KOPT-K1 (cell line): ENCODE data around the gene TRIM47.

Experiments
- H3K27ac ChIP-seq: fragments of 200-600 bp; sonication (generic); 2 replicates; pipeline ENCODE4 v1.5.1; 2016; ENCODE audit warnings: antibody characterized with exemption, mild to moderate bottlenecking, low read depth, low read length; ENCODE audit not compliant: poor library complexity, severe bottlenecking
- H3K36me3 ChIP-seq: fragments of 200-600 bp; sonication (generic); 2 replicates; pipeline ENCODE4 v1.5.1; 2017; ENCODE audit warnings: antibody characterized with exemption, mild to moderate bottlenecking, low read length, moderate library complexity; ENCODE audit not compliant: insufficient read depth
- H3K9me3 ChIP-seq: fragments of 200-600 bp; sonication (generic); 2 replicates; pipeline ENCODE4 v1.5.1; 2017; ENCODE audit warnings: antibody characterized with exemption, low read length, mild to moderate bottlenecking; ENCODE audit not compliant: insufficient read depth, poor library complexity, severe bottlenecking

TRIM47 gene, protein sequence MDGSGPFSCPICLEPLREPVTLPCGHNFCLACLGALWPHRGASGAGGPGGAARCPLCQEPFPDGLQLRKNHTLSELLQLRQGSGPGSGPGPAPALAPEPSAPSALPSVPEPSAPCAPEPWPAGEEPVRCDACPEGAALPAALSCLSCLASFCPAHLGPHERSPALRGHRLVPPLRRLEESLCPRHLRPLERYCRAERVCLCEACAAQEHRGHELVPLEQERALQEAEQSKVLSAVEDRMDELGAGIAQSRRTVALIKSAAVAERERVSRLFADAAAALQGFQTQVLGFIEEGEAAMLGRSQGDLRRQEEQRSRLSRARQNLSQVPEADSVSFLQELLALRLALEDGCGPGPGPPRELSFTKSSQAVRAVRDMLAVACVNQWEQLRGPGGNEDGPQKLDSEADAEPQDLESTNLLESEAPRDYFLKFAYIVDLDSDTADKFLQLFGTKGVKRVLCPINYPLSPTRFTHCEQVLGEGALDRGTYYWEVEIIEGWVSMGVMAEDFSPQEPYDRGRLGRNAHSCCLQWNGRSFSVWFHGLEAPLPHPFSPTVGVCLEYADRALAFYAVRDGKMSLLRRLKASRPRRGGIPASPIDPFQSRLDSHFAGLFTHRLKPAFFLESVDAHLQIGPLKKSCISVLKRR

DNA sequence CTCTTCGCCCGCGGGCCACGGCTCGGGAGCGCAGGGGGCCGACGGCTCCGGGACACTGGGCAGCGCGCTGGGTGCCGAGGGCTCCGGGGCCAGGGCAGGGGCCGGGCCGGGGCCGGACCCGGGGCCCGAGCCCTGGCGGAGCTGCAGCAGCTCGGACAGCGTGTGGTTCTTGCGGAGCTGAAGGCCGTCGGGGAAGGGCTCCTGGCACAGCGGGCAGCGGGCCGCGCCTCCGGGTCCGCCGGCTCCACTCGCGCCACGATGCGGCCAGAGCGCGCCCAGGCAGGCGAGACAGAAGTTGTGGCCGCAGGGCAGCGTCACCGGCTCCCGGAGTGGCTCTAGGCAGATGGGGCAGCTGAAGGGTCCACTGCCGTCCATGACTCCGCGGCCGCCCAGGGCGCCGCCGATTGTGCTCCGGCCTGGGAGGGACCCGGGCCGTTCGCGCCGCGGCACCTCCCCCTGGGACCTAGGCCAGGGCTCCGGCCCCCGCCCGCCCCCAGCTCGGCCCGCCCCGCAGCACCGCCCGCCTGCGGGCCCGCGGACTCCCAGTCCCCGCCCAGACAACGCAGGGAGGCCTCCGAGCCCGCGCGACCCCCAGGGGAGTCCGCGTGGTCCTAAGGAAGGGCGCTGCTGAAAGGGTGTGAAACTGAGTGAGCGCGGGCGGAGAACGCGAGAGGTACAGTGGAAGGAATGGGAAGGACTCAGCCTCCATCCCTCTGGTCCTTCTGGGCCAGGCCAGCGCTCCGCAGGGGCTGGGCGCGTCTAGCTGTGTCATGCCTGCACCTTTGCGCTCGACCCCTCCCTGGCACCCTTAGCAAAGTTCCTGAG lies at the start of gene TRIM47:
Gene TRIM47, minus strand, starts transcription at position 408 of the 825 bp plus-strand sequence. Its CDS starts 33 bp downstream, at position 375.
- Histone ChIP-seq H3K36me3 (no peaks in the 10 kb centered on the region), H3K9me3 (no peaks in the 10 kb centered on the region), H3K27ac (no peak within 1 kb of the TSS)

DNA sequence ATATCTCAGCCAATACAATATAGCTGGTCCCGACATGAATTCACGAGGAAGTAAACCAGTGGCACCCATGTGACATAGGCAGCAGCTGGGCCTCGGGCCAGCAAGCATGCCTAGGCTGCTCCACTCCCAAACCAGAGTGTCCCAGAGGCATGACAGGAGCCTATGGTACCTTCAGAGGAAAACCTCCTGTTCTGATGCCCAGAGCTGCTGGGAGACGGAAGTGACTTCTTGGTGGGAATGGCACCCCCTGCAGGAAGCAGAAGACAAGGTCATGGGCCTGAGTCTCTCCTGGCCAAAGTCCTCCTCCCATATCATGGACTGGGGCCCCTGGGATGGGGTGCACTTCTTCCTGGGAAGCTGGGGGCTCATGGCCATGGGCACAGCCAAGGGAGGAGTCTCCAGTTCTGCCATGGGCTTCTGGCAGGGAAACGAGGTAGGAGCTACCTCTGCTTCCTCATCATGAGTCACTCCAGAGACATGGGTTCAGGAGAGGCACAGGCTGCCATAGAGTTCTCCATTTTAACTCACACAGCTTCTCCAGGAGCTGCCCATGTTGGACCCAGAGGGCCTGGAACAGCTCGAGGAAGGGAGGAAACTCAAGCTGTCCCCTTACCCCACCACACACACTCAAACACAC lies 49.0 kb upstream of the TRIM47 start:
- H3K9me3 ChIP-seq, result no peaks in the 10 kb centered on the region
- H3K27ac ChIP-seq, result peak overlapping the region; percentile 8
- peaks cover 38% of the 10 kb centered on the region; the same call in 1 of the 2 replicates for H3K36me3 ChIP-seq

- Histone ChIP-seq H3K9me3 (no peaks in the 10 kb centered on the region), H3K27ac (no peak overlapping the region)
Measured at GRCh38 chr17:75926456-75926855, 48.1 kb upstream of the TRIM47 start.

DNA sequence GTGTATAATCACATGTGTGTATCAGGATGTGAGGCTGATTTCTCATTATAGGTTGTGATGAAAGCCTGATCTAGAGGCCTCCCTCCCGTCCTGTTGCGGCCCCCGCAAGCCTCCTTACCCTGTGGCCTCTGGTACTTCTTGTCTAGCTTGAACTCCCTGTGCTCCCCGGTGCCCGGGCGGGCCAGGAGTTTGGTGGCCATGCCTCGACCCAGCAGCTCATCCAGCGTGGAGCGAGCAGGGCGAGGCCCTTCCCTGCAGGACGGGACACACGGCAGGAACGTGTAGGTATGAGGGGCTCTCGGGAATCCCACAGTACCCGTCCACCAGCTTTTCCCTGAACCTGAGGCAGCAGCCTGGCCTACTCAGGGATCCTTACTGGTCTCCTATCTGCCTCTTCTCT lies 47.5 kb upstream of the TRIM47 start:
- no peak overlapping the region for H3K27ac ChIP-seq
- H3K9me3 ChIP-seq, result no peaks in the 10 kb centered on the region
- peaks cover 47% of the 10 kb centered on the region; the same call in 1 of the 2 replicates for H3K36me3 ChIP-seq

More at GRCh38 chr17:75926456-75926855, 48.1 kb upstream of the TRIM47 start:
- H3K36me3 ChIP-seq, result peaks cover 44% of the 10 kb centered on the region; the same call in 1 of the 2 replicates

GRCh38 chr17:75925103-75925502 lies 46.7 kb upstream of the TRIM47 start:
- Histone ChIP-seq H3K9me3 (no peaks in the 10 kb centered on the region), H3K36me3 (peaks cover 54% of the 10 kb centered on the region; the same call in 1 of the 2 replicates), H3K27ac (no peak overlapping the region)

GRCh38 chr17:75922963-75923874 lies 44.8 kb upstream of the TRIM47 start:
- Histone ChIP-seq H3K27ac (no peak overlapping the region), H3K36me3 (peaks cover 66% of the 10 kb centered on the region; the same call in 1 of the 2 replicates), H3K9me3 (no peaks in the 10 kb centered on the region)

- H3K9me3 ChIP-seq, result no peaks in the 10 kb centered on the region
- H3K36me3 ChIP-seq, result peaks cover 75% of the 10 kb centered on the region; the same call in 1 of the 2 replicates
- no peak overlapping the region for H3K27ac ChIP-seq
Measured at GRCh38 chr17:75922173-75922961, 44.0 kb upstream of the TRIM47 start.

DNA sequence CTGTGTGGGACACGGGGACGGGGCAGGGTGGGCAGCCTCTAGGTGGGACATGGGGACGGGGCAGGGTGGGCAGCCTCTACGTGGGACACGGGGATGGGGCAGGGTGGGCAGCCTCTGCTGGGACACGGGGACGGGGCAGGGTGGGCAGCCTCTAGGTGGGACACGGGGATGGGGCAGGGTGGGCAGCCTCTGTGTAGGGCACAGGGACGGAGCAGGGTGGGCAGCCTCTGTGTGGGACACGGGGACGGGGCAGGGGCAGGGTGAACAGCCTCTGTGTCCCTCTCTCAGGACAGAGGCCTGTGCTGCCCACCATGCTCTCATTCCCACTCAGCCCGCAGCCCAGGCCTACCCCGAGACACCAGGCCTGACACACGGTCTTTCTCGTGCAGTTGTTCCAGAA lies 43.2 kb upstream of the TRIM47 start:
- H3K27ac ChIP-seq, result no peak overlapping the region
- H3K9me3 ChIP-seq, result no peaks in the 10 kb centered on the region
- peaks cover 72% of the 10 kb centered on the region; the same call in 1 of the 2 replicates for H3K36me3 ChIP-seq

DNA sequence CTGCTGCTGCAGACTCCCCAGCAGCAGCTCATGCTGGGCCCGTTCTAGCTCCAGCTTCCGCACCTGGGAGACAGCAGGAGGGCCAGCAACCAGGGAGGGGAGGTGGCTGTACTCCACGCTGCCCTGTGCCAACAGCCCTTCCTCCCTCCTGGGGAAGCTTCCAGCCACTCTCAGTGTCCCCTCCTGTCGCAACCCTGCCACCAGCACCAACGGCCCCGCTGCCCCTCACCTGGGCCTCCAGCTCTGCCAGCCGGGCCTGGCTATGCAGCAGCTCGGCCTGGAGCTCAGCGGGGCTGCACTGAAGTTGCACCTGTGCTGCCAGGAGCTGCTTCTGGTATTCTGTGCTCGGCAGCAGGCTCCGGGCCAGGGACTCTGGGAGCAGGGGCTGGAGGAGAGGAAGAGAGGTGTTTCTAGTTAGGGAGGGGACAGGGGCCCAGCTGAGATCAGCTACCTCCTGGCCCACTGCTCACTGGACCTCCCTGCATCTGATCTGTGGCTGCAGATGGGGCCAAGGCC lies 41.7 kb upstream of the TRIM47 start:
- Histone ChIP-seq H3K9me3 (no peaks in the 10 kb centered on the region), H3K36me3 (peaks cover 57% of the 10 kb centered on the region; the same call in 1 of the 2 replicates), H3K27ac (no peak overlapping the region)

GRCh38 chr17:75919611-75920010 lies 41.2 kb upstream of the TRIM47 start:
- Histone ChIP-seq H3K9me3 (no peaks in the 10 kb centered on the region), H3K27ac (no peak overlapping the region), H3K36me3 (peaks cover 56% of the 10 kb centered on the region; the same call in 1 of the 2 replicates)

DNA sequence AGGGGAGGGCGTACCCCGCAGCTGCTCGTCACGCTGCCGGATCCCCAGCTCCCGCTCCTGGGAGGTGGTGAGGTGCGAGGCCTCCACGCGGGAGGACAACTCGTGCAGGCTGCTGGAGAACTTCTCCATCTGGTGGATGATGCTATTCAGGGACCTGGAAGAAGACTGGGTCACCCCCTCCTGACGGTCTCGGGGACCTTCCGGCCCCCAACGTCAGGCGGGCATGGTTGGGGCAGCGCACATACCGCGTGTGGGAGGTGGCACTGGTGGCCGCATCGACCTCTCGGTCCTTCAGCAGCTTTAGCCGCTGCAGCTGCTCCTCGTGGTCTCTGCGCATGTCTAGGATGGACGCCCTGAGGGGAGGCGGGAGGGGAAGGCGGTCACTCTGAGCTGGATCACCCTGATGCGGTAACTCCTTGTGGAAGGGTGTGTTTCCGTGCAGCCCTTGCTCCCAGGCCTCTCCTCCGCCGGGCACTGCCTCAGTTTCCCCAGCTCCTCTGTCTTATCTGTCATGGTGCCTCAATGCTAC lies 39.6 kb upstream of the TRIM47 start:
- Histone ChIP-seq H3K36me3 (peaks cover 63% of the 10 kb centered on the region), H3K27ac (peak overlapping the region; percentile 31), H3K9me3 (no peaks in the 10 kb centered on the region)

GRCh38 chr17:75917141-75917916 lies 38.9 kb upstream of the TRIM47 start:
- Histone ChIP-seq H3K36me3 (peaks cover 63% of the 10 kb centered on the region), H3K27ac (peak overlapping the region; percentile 31), H3K9me3 (no peaks in the 10 kb centered on the region)
